Loucy (cell line): ENCODE results near the gene SLC5A6.

Experiments used
- H2AFZ ChIP-seq: fragments of 200-600 bp; sonication (generic); 2 replicates; pipeline ENCODE4 v1.6.0; 2016; ENCODE audit warnings: antibody characterized with exemption, mild to moderate bottlenecking, low read length, moderate library complexity
- H3F3A ChIP-seq: fragments of 200-600 bp; 2 replicates; pipeline ENCODE4 v1.6.0; 2016; ENCODE audit warnings: antibody characterized with exemption, low read depth, mild to moderate bottlenecking
- H3K27me3 ChIP-seq: fragments of 200-600 bp; sonication (generic); 2 replicates; pipeline ENCODE4 v1.6.1; 2014; ENCODE audit warnings: low read length, mild to moderate bottlenecking; ENCODE audit not compliant: insufficient read depth, poor library complexity, severe bottlenecking
- H3K36me3 ChIP-seq: fragments of 200-600 bp; sonication (generic); 2 replicates; pipeline ENCODE4 v1.6.1; 2016; ENCODE audit warnings: low read length; ENCODE audit not compliant: insufficient read depth
- H3K4me1 ChIP-seq: fragments of 200-600 bp; sonication (generic); 2 replicates; pipeline ENCODE4 v1.5.1; 2014; ENCODE audit warnings: low read length, mild to moderate bottlenecking; ENCODE audit not compliant: insufficient read depth, poor library complexity, severe bottlenecking
- H3K4me2 ChIP-seq: fragments of 200-600 bp; sonication (generic); 2 replicates; pipeline ENCODE4 v1.6.0; 2014; ENCODE audit warnings: antibody characterized with exemption, low read length, low read depth, mild to moderate bottlenecking; ENCODE audit not compliant: poor library complexity, severe bottlenecking
- H3K4me3 ChIP-seq: fragments of 200-600 bp; sonication (generic); 2 replicates; pipeline ENCODE4 v1.5.1; 2014; ENCODE audit warnings: low read length, mild to moderate bottlenecking, mixed read lengths; ENCODE audit not compliant: poor library complexity, severe bottlenecking
- H3K79me2 ChIP-seq: fragments of 200-600 bp; sonication (generic); 2 replicates; pipeline ENCODE4 v1.6.1; 2014; ENCODE audit warnings: low read length; ENCODE audit not compliant: insufficient read depth
- H3K9ac ChIP-seq: fragments of 200-600 bp; sonication (generic); 2 replicates; pipeline ENCODE4 v1.6.0; 2014; ENCODE audit warnings: mild to moderate bottlenecking, low read depth, low read length, moderate library complexity; ENCODE audit not compliant: poor library complexity, severe bottlenecking
- H3K9me2 ChIP-seq: fragments of 200-600 bp; sonication (generic); replicated peaks from 2 replicates; pipeline ENCODE4 v1.6.1; 2016; ENCODE audit warnings: low read depth, low read length, mixed read lengths
- H3K9me3 ChIP-seq: fragments of 200-600 bp; sonication (generic); 2 replicates; pipeline ENCODE4 v1.6.1; 2014; ENCODE audit warnings: mild to moderate bottlenecking, antibody characterized with exemption, low read length, low read depth; ENCODE audit not compliant: insufficient read depth
- H4K20me1 ChIP-seq: fragments of 200-600 bp; sonication (generic); 2 replicates; pipeline ENCODE4 v1.6.0; 2014; ENCODE audit warnings: antibody characterized with exemption, low read length, mild to moderate bottlenecking; ENCODE audit not compliant: insufficient read depth, poor library complexity, severe bottlenecking
- EZH2phosphoT487 ChIP-seq: fragments of 200-600 bp; IDR thresholded peaks from 2 replicates; pipeline ENCODE4 v1.6.1; 2018; ENCODE audit warnings: antibody characterized with exemption, mild to moderate bottlenecking, moderate library complexity, borderline replicate concordance
- TF ChIP-seq, protein P1 (sequence below): fragments of 200-600 bp; sonication (generic); conservative IDR thresholded peaks from 2 replicates; pipeline ENCODE4 v1.5.1; 2014; ENCODE audit warnings: mild to moderate bottlenecking, antibody characterized with exemption, low read length

SLC5A6 gene

DNA sequence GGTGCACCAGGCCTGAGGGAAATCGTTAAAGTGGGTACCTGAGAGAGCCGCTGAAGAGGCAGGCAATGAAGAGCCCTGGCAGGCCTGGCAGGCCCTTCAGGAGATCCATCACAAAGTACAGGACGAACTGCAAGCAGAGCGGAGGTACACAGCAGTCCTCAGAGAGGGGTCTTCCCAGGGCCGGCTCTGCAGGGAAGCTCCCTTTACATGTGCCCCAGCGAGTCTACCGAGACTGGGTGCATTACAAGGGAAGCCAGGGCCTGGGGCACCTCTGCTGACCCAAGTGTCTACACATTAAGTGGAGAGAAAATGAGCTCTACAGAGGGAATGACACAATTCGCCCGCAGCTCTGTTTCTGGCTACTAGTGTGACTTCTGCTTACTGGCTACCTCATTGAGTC, 8.3 kb downstream of the SLC5A6 start:
- Histone ChIP-seq H3K4me1 (no peaks in the 10 kb centered on the region), H3F3A (no peaks in the 10 kb centered on the region), H2AFZ (no peak overlapping the region), H3K9me2 (no peaks in the 10 kb centered on the region), H3K36me3 (peaks cover 55% of the 10 kb centered on the region; the same call in 1 of the 2 replicates), H3K27me3 (no peaks in the 10 kb centered on the region), H3K9ac (no peak overlapping the region), H3K4me3 (no peak overlapping the region), H4K20me1 (no peaks in the 10 kb centered on the region), H3K79me2 (peaks cover 4% of the 10 kb centered on the region; the same call in 1 of the 2 replicates), H3K4me2 (no peak overlapping the region), H3K9me3 (no peaks in the 10 kb centered on the region)
- TF ChIP-seq, protein P1, sequence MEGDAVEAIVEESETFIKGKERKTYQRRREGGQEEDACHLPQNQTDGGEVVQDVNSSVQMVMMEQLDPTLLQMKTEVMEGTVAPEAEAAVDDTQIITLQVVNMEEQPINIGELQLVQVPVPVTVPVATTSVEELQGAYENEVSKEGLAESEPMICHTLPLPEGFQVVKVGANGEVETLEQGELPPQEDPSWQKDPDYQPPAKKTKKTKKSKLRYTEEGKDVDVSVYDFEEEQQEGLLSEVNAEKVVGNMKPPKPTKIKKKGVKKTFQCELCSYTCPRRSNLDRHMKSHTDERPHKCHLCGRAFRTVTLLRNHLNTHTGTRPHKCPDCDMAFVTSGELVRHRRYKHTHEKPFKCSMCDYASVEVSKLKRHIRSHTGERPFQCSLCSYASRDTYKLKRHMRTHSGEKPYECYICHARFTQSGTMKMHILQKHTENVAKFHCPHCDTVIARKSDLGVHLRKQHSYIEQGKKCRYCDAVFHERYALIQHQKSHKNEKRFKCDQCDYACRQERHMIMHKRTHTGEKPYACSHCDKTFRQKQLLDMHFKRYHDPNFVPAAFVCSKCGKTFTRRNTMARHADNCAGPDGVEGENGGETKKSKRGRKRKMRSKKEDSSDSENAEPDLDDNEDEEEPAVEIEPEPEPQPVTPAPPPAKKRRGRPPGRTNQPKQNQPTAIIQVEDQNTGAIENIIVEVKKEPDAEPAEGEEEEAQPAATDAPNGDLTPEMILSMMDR = no peak
- no peak for TF ChIP-seq EZH2phosphoT487

DNA sequence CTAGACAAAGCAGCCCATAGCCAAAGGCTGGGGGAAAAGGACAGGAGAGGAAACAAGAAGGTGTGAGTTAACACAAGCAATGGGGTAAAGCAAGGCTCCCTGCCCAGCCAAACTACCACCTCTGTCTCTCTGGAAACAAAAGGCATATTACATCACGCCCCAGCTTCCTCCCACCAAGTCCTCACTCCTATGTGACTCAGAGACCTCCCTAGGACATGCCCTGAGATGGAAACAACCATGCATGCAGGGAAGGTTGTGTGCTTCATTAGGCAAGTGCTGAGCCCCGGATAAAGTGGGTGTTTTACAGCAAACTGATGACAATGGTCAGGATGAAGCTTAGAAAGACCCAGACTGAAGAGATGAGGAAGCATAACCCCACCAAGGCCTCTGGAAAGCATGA, 9.2 kb downstream of the SLC5A6 start:
- Histone ChIP-seq H3K9me2 (no peaks in the 10 kb centered on the region), H3K4me1 (no peaks in the 10 kb centered on the region), H3K4me3 (no peak overlapping the region), H3F3A (no peaks in the 10 kb centered on the region), H3K36me3 (peaks cover 55% of the 10 kb centered on the region; the same call in 1 of the 2 replicates), H3K9ac (no peak overlapping the region), H3K9me3 (no peaks in the 10 kb centered on the region), H2AFZ (no peak overlapping the region), H3K27me3 (no peaks in the 10 kb centered on the region), H4K20me1 (no peaks in the 10 kb centered on the region), H3K79me2 (0 out of 2 replicates have a peak, but pooled peaks cover 4% of the 10 kb centered on the region), H3K4me2 (no peak overlapping the region)
- no peak for TF ChIP-seq EZH2phosphoT487
- TF ChIP-seq, protein P1 = no peak

DNA sequence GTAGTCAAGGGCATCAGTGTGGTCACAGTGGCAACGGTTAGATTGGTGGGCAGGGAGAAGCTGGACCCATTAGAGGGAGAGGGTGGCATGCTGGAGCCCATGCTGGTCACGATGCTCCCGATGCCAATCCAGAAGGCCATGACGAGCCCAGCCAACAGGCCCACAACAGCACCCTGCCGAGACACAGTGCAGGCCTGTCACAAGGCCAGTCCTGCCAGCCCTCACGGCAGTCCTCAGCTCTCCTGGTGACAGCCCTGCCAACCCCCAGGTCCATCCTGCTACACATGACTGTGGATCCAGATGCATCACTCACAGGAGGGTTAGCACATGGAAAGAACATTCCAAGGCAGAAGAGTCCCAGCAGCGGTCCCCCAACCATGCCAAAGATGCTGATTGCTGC, 10.4 kb downstream of the SLC5A6 start:
- Histone ChIP-seq H3K79me2 (no peaks in the 10 kb centered on the region), H4K20me1 (no peaks in the 10 kb centered on the region), H3K9me2 (no peaks in the 10 kb centered on the region), H3K4me3 (no peak overlapping the region), H3F3A (no peaks in the 10 kb centered on the region), H3K4me2 (no peak overlapping the region), H2AFZ (no peak overlapping the region), H3K36me3 (peaks cover 53% of the 10 kb centered on the region; the same call in 1 of the 2 replicates), H3K9me3 (no peaks in the 10 kb centered on the region), H3K9ac (no peak overlapping the region), H3K4me1 (no peaks in the 10 kb centered on the region), H3K27me3 (no peaks in the 10 kb centered on the region)
- no peak for TF ChIP-seq EZH2phosphoT487
- TF ChIP-seq, protein P1 = no peak
